CD4-positive, CD25-positive, alpha-beta regulatory T cell (primary cell): ENCODE data around the gene HSFX1. TPM values are rescaled to one million over a fixed set of nuclear protein-coding genes. Genes with fewer than 3 reads are reported as not detected.
A peak's percentile ranks its signal among the peaks of the same experiment; 100 is the strongest.
"Not testable (repeated sequence)": the region's sequence is repeated elsewhere in the genome, so short reads cannot be mapped to it uniquely, and the experiment has no call there.

Experiments
- ATAC-seq, 2 donors: fragments of 150-1000 bp; cut with Tn5 transposase; one replicate each; pipeline ENCODE4 v1.10.0; 2021; ENCODE audit warnings: low read depth in 2 of 2, moderate number of reproducible peaks in 2 of 2, moderate library complexity in 1 of 2
- DNase-seq, 3 donors: peaks; one replicate each; pipeline versions ENCODE4 v3.0.0 to v3.0.0-alpha.2; 2012 to 2022; ENCODE audit warnings: mixed read lengths in 1 of 3
- H3K27ac ChIP-seq: one replicate; pipeline ENCODE4 v1.7.0; 2013; ENCODE audit warnings: mild to moderate bottlenecking, low read length; ENCODE audit not compliant: insufficient read depth, poor library complexity, severe bottlenecking
- H3K27me3 ChIP-seq: one replicate; pipeline ENCODE4 v1.7.0; 2013; ENCODE audit warnings: low read length; ENCODE audit not compliant: control insufficient read depth, insufficient read depth
- H3K36me3 ChIP-seq: one replicate; pipeline ENCODE4 v1.7.0; 2013; ENCODE audit warnings: mild to moderate bottlenecking, low read length, moderate library complexity; ENCODE audit not compliant: control insufficient read depth, insufficient read depth
- H3K4me1 ChIP-seq: 2 replicates; pipeline ENCODE4 v1.7.0; 2013; ENCODE audit warnings: mild to moderate bottlenecking, low read length; ENCODE audit not compliant: insufficient read depth, control insufficient read depth, poor library complexity, severe bottlenecking
- H3K4me3 ChIP-seq: one replicate; pipeline ENCODE4 v1.7.0; 2013; ENCODE audit warnings: low read depth, mild to moderate bottlenecking, low read length, moderate library complexity
- H3K9me3 ChIP-seq, 2 experiments: 1 replicate in 1 of 2; 2 replicates in 1 of 2; pipeline ENCODE4 v1.7.0; 2013; ENCODE audit warnings: low read length in 2 of 2, mild to moderate bottlenecking in 1 of 2, moderate library complexity in 1 of 2; ENCODE audit not compliant: control insufficient read depth in 2 of 2
- H3K27ac Mint-ChIP-seq, 3 donors: one replicate each; pipeline ENCODE4 v1.8.0; 2020 to 2022; ENCODE audit warnings: mild to moderate bottlenecking in 3 of 3, mixed read lengths in 3 of 3, moderate library complexity in 2 of 3
- H3K27me3 Mint-ChIP-seq: one replicate; pipeline ENCODE4 v1.8.0; 2022; ENCODE audit warnings: mild to moderate bottlenecking, mixed read lengths
- H3K36me3 Mint-ChIP-seq: one replicate; pipeline ENCODE4 v1.8.0; 2020; ENCODE audit warnings: mixed read lengths
- H3K4me1 Mint-ChIP-seq, 4 donors: one replicate each; pipeline ENCODE4 v1.8.0; 2020 to 2022; ENCODE audit warnings: mixed read lengths in 4 of 4, mild to moderate bottlenecking in 1 of 4
- H3K4me3 Mint-ChIP-seq, 4 donors: one replicate each; pipeline ENCODE4 v1.8.0; 2020 to 2022; ENCODE audit warnings: mild to moderate bottlenecking in 4 of 4, mixed read lengths in 4 of 4, moderate library complexity in 3 of 4
- H3K9me3 Mint-ChIP-seq, 7 donors: one replicate each; pipeline ENCODE4 v1.8.0; 2020 to 2022; ENCODE audit warnings: mixed read lengths in 7 of 7, mild to moderate bottlenecking in 3 of 7, moderate library complexity in 2 of 7
- polyA plus RNA-seq, 4 donors: library from polyadenylated mRNA; unstranded; fragments of 300-500 nt; fragmentation: Illumina TruSeq; gene quantifications; one replicate each; pipeline ENCODE4 v1.2.3, GENCODE V29; 2021
- total RNA-seq: library from RNA; stranded (reverse); gene quantifications from one replicate; pipeline ENCODE4 v1.2.3, GENCODE V29; 2022

The HSFX1 gene
- total and polyA plus RNA-seq, 5 donors from 2014 or later = 0.08 to 0.32 (median 0.08) TPM; not detected in 2

DNA sequence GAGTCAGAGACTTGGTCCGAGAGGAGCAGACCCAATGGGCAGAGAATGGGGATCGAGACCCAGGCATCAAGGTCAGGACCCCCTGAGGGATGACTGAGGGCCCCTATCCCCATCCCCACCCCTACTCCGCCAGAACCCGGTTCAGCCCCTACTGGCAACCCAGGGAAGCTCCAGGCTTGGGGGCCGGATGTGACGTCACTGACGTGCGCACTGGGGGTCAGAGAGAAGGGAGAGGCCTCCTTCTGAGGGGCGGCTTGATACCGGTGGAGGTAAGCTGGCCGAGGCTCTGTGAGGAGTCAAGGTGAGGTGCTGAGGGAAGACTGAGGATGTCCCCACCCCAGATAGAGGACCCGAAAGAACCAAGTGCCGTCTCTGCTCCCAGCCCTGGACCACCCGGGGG is 7.9 kb downstream of the HSFX1 start, which contains the start of gene MAGEA9:
TSS of gene MAGEA9 (plus strand) at position 204 of the 400 bp plus-strand sequence. CDS start 4,281 bp downstream, outside the sequence.
- H3K9me3 ChIP-seq, H3K27me3 ChIP-seq, H3K36me3 ChIP-seq, H3K4me1 Mint-ChIP-seq, H3K27ac ChIP-seq, H3K9me3 Mint-ChIP-seq, H3K4me3 ChIP-seq, H3K4me1 ChIP-seq, H3K27me3 Mint-ChIP-seq, ATAC-seq, H3K36me3 Mint-ChIP-seq, H3K4me3 Mint-ChIP-seq, H3K27ac Mint-ChIP-seq, DNase-seq: not testable (repeated sequence)

DNA sequence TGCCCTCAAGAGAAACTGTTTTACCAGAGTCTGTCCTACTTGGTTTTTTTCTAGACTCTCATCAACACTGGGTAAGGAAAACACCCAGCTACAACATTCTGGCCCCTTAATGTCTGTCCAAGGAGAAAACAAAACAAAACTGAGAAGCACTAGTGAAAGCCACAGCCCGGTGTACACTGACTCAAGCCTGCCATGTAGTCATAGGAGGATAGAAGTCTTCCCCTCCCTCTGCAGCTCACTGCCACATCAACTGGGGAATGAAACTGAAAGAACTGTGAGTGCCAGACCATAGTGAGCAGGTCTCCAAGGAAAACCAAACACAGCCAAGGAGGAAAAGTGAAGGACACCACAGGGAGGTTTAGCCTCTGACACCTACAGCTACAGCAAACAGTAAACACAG is 21.7 kb downstream of the HSFX1 start:
- not testable (repeated sequence) for DNase-seq, H3K27ac Mint-ChIP-seq, H3K36me3 ChIP-seq, H3K4me3 ChIP-seq, H3K9me3 Mint-ChIP-seq, H3K9me3 ChIP-seq, H3K27ac ChIP-seq, H3K27me3 Mint-ChIP-seq, H3K4me3 Mint-ChIP-seq, H3K4me1 ChIP-seq, H3K36me3 Mint-ChIP-seq, H3K27me3 ChIP-seq
- peak in 1 of 2 donors; percentile 59 for ATAC-seq
- peaks cover 12 to 20% (median 14%) of the 10 kb centered on the region in 4 donors for H3K4me1 Mint-ChIP-seq

DNA sequence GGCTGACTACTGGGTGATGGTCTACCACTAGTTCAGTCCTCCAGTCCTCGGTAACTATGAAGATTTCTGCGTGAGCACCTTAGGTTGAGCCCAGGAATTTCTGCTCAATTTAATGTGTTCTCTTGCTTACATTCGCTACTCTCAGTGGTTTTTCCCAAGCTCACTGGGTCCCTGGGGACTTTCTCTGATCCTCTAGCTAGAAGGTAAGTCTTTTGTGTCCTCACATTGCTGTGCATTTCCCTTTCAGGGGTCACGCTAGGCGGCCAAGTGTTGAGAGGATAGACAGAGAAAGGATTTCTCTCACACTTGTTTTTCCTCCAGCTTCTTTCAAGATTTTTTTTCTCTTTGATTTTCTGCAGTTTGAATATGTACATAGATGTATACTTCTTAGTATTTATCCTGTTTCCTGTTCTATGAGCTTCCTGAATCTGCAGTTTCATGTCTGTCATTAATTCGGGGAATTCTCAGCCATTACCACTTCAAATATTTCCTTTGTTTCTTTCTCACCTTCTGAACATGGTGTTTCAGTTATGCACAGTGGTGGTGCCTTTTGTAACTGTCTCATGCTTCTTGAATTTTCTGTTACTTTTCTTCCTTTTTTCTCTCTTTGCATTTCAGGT is 25.3 kb downstream of the HSFX1 start:
- Histone ChIP-seq H3K9me3 (no peaks in the 10 kb centered on the region), H3K36me3 (no peaks in the 10 kb centered on the region), H3K27ac (no peak overlapping the region), H3K4me3 (no peak overlapping the region), H3K4me1 (no peaks in the 10 kb centered on the region), H3K27me3 (no peaks in the 10 kb centered on the region)
- Mint-ChIP-seq H3K27me3 (no peaks in the 10 kb centered on the region), H3K36me3 (no peaks in the 10 kb centered on the region), H3K4me1 (peaks cover 12 to 20% (median 14%) of the 10 kb centered on the region in 4 donors), H3K9me3 (no peaks in the 10 kb centered on the region), H3K27ac (peak overlapping the region in 1 of 3 donors; percentile 39), H3K4me3 (no peak overlapping the region)
- peak in 1 of 3 donors; percentile 13 for DNase-seq
- ATAC-seq = no peak

DNA sequence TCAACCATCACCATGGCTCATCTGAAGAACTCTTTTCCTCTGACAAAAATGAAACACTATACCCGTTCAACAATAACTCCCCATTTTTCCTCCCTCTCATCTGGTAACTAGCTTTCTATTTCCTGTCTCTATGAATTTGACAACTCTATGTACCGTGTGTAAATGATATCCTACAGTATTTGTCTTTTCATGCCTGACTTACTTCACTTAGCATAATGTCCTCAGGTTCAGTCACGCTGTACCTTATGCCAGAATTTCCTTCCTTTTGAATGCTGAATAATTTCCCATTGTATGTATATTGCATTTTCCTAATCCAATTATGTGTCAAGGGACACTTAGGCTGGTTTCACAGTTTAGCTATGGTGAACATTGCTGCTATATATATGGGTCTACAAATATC is 26.1 kb downstream of the HSFX1 start:
- H3K27ac Mint-ChIP-seq = no peak overlapping the region
- peak overlapping the region in 1 of 4 donors; percentile 0 for H3K4me3 Mint-ChIP-seq
- no peaks in the 10 kb centered on the region for H3K27me3 Mint-ChIP-seq

DNA sequence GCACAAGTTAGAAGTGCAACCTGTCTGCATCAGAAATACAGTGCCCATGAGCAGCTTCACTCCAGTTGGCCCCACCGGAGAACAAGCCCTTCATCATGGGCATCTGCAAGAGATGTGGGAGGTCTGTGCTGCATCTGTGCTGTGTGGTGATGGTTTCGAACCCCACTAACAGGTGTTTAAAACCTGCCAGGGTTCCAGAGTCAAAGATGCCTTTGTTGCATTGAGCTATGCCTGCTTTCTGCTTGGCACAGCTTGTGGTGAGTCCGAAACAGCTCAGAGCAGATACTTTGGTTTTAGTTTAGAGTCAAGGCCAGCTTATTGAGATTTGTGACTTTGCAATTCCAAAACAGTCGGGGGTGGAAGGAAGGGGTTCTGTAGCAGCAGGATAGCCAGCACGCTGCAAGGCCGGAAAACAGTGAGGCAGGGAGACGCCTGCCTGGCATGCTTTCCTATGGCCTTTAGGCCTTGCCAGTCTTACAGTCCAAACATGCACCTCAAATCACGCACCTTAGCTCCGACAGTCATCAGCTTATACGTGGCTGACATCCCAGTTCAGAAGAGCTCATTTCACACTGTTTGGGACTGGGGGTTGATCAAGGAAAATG is 29.7 kb downstream of the HSFX1 start:
- H3K4me3 ChIP-seq = no peak overlapping the region
- H3K27me3 ChIP-seq = no peaks in the 10 kb centered on the region
- Mint-ChIP-seq H3K27ac (no peak overlapping the region), H3K9me3 (no peaks in the 10 kb centered on the region), H3K27me3 (no peaks in the 10 kb centered on the region), H3K4me3 (no peak overlapping the region), H3K36me3 (no peaks in the 10 kb centered on the region), H3K4me1 (peaks cover 7 to 11% (median 10%) of the 10 kb centered on the region in 4 donors)
- no peak for ATAC-seq
- no peak overlapping the region for H3K27ac ChIP-seq
- H3K36me3 ChIP-seq = no peaks in the 10 kb centered on the region
- H3K9me3 ChIP-seq = no peaks in the 10 kb centered on the region
- no peaks in the 10 kb centered on the region for H3K4me1 ChIP-seq
- no peak for DNase-seq

More for the DNA sequence above, 26.1 kb downstream of the HSFX1 start:
- Histone ChIP-seq H3K27me3 (no peaks in the 10 kb centered on the region), H3K9me3 (no peaks in the 10 kb centered on the region), H3K4me3 (no peak overlapping the region), H3K27ac (no peak overlapping the region), H3K36me3 (no peaks in the 10 kb centered on the region), H3K4me1 (no peaks in the 10 kb centered on the region)
- Mint-ChIP-seq H3K36me3 (no peaks in the 10 kb centered on the region), H3K4me1 (peaks cover 12 to 20% (median 14%) of the 10 kb centered on the region in 4 donors), H3K9me3 (no peaks in the 10 kb centered on the region)
- ATAC-seq (no peak), DNase-seq (no peak)

DNA sequence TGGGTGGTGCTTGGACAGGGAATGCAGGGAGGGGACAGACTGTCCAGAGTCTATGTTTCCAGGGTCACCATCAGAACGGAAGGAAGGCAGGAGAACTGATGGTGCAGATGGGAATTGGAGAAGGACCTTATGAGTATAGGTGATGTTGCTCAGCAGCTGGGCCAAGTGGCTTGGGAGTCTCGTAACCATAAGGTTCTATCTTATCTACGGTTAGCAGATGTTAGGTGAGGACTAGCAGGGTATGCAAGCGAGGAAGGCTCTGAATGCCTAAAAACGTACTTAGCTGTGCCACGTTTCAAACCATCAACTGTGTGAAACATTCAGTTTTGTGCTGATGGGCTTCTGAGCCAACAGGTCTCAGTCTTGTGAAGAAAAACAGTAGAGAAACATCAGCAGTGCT is 30.2 kb downstream of the HSFX1 start:
- Mint-ChIP-seq H3K27ac (no peak overlapping the region), H3K27me3 (no peaks in the 10 kb centered on the region), H3K9me3 (peaks cover 0 to 2% (median 0%) of the 10 kb centered on the region in 7 donors), H3K4me1 (peaks cover 7 to 10% (median 9%) of the 10 kb centered on the region in 4 donors), H3K4me3 (no peak overlapping the region), H3K36me3 (no peaks in the 10 kb centered on the region)
- no peak for DNase-seq
- Histone ChIP-seq H3K36me3 (no peaks in the 10 kb centered on the region), H3K4me1 (no peaks in the 10 kb centered on the region), H3K4me3 (no peak overlapping the region), H3K27ac (no peak overlapping the region), H3K9me3 (no peaks in the 10 kb centered on the region), H3K27me3 (no peaks in the 10 kb centered on the region)
- no peak for ATAC-seq

DNA sequence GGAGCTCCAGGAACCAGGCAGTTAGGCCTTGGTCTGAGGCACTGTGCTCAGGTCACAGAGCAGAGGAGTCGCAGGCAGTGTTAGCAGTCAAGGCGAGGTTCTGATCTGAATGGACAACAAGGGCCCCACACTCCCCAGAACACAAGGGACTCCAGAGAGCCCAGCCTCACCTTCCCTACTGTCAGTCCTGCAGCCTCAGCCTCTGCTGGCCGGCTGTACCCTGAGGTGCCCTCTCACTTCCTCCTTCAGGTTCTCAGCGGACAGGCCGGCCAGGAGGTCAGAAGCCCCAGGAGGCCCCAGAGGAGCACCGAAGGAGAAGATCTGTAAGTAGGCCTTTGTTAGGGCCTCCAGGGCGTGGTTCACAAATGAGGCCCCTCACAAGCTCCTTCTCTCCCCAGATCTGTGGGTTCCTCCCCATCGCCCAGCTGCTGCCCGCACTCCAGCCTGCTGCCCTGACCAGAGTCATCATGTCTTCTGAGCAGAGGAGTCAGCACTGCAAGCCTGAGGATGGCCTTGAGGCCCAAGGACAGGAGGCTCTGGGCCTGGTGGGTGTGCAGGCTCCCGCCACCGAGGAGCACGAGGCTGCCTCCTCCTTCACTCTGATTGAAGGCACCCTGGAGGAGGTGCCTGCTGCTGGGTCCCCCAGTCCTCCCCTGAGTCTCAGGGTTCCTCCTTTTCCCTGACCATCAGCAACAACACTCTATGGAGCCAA is 34.0 kb downstream of the HSFX1 start:
- no peaks in the 10 kb centered on the region for H3K27me3 Mint-ChIP-seq
- H3K4me1 Mint-ChIP-seq = peaks cover 0 to 4% (median 0%) of the 10 kb centered on the region in 4 donors
- Histone ChIP-seq H3K9me3 (no peaks in the 10 kb centered on the region), H3K27ac (no peak overlapping the region), H3K4me1 (no peaks in the 10 kb centered on the region), H3K36me3 (no peaks in the 10 kb centered on the region), H3K4me3 (no peak overlapping the region), H3K27me3 (no peaks in the 10 kb centered on the region)
- ATAC-seq (no peak), DNase-seq (no peak)
- peaks cover 0 to 2% (median 0%) of the 10 kb centered on the region in 7 donors for H3K9me3 Mint-ChIP-seq
- H3K36me3 Mint-ChIP-seq = no peaks in the 10 kb centered on the region
- no peak overlapping the region for H3K4me3 Mint-ChIP-seq
- no peak overlapping the region for H3K27ac Mint-ChIP-seq
